GM23338 (cell line): ENCODE results near the gene COMMD2. TPM values are rescaled to one million over a fixed set of nuclear protein-coding genes. Genes with fewer than 3 reads are reported as not detected.

ENCODE experiments used
- ATAC-seq: fragments of 200-7000 bp; cut with Tn5 transposase; 3 replicates; pipeline ENCODE4 v1.9.1; 2020
- DNase-seq: peaks from one replicate; pipeline ENCODE4 v3.0.0-alpha.2; 2015; ENCODE audit warnings: low spot score
- H2AFZ ChIP-seq: fragments of 200-600 bp; sonication (generic); 2 replicates; pipeline ENCODE4 v1.8.0; 2016; ENCODE audit warnings: antibody characterized with exemption, mild to moderate bottlenecking, moderate library complexity
- H3F3A ChIP-seq: fragments of 200-600 bp; sonication (generic); replicated peaks from 2 replicates; pipeline ENCODE4 v1.8.0; 2017; ENCODE audit warnings: antibody characterized with exemption, mixed run types, low read depth
- H3K27ac ChIP-seq: fragments of 200-600 bp; sonication (generic); 2 replicates; pipeline ENCODE4 v1.6.1; 2016; ENCODE audit warnings: low read depth
- H3K27me3 ChIP-seq: fragments of 200-600 bp; sonication (generic); 2 replicates; pipeline ENCODE4 v1.8.0; 2016; ENCODE audit warnings: mild to moderate bottlenecking, mixed run types, moderate library complexity; ENCODE audit not compliant: insufficient read depth
- H3K36me3 ChIP-seq: fragments of 200-600 bp; sonication (generic); 2 replicates; pipeline ENCODE4 v1.8.0; 2016; ENCODE audit warnings: mild to moderate bottlenecking; ENCODE audit not compliant: insufficient read depth
- H3K4me1 ChIP-seq: fragments of 200-600 bp; sonication (generic); 2 replicates; pipeline ENCODE4 v1.8.0; 2016; ENCODE audit warnings: mild to moderate bottlenecking, moderate library complexity; ENCODE audit not compliant: insufficient read depth
- H3K4me2 ChIP-seq: fragments of 200-600 bp; sonication (generic); 2 replicates; pipeline ENCODE4 v1.7.1; 2017; ENCODE audit warnings: mixed run types
- H3K4me3 ChIP-seq: fragments of 200-600 bp; sonication (generic); 2 replicates; pipeline ENCODE4 v1.6.1; 2016; ENCODE audit warnings: mixed run types
- H3K79me2 ChIP-seq: fragments of 200-600 bp; sonication (generic); replicated peaks from 2 replicates; pipeline ENCODE4 v1.8.0; 2017; ENCODE audit warnings: mild to moderate bottlenecking; ENCODE audit not compliant: insufficient read depth
- H3K9me2 ChIP-seq: fragments of 200-600 bp; sonication (generic); 2 replicates; pipeline ENCODE4 v1.8.0; 2017; ENCODE audit not compliant: insufficient read depth
- H4K20me1 ChIP-seq: fragments of 200-600 bp; sonication (generic); replicated peaks from 2 replicates; pipeline ENCODE4 v1.8.0; 2017; ENCODE audit warnings: mild to moderate bottlenecking; ENCODE audit not compliant: insufficient read depth
- H3K27ac Mint-ChIP-seq: 2 replicates; pipeline ENCODE4 v1.8.0; 2020; ENCODE audit warnings: inconsistent platforms, mild to moderate bottlenecking, moderate library complexity, mixed read lengths
- H3K27me3 Mint-ChIP-seq: 3 replicates; pipeline ENCODE4 v1.8.0; 2022; ENCODE audit warnings: low read depth, mild to moderate bottlenecking, moderate library complexity, mixed read lengths, inconsistent platforms; ENCODE audit not compliant: insufficient read depth, poor library complexity
- H3K36me3 Mint-ChIP-seq: 3 replicates; pipeline ENCODE4 v1.8.0; 2021; ENCODE audit warnings: low read depth, mild to moderate bottlenecking, inconsistent platforms, moderate library complexity, mixed read lengths
- H3K4me1 Mint-ChIP-seq: 3 replicates; pipeline ENCODE4 v1.8.0; 2020; ENCODE audit warnings: mild to moderate bottlenecking, inconsistent platforms, mixed read lengths
- H3K4me3 Mint-ChIP-seq: 3 replicates; pipeline ENCODE4 v1.8.0; 2021; ENCODE audit warnings: moderate library complexity, mild to moderate bottlenecking, inconsistent platforms, mixed read lengths
- H3K9me3 Mint-ChIP-seq: 3 replicates; pipeline ENCODE4 v1.8.0; 2020; ENCODE audit warnings: moderate library complexity, mild to moderate bottlenecking, inconsistent platforms, mixed read lengths
- CREB1 ChIP-seq: fragments of 250-450 bp; sonication (Bioruptor Pico); IDR thresholded peaks from 2 replicates; pipeline ENCODE4 v1.5.0; 2020; ENCODE audit warnings: low read depth, mild to moderate bottlenecking, moderate library complexity
- EZH2 ChIP-seq: fragments of 200-600 bp; sonication (generic); IDR thresholded peaks from one replicate; pipeline ENCODE4 v1.8.0; 2017; ENCODE audit warnings: antibody characterized with exemption, mild to moderate bottlenecking, low read depth; ENCODE audit not compliant: unreplicated experiment
- EZH2phosphoT487 ChIP-seq: fragments of 200-600 bp; sonication (generic); IDR thresholded peaks from one replicate; pipeline ENCODE4 v1.8.1; 2018; ENCODE audit warnings: antibody characterized with exemption; ENCODE audit not compliant: unreplicated experiment
- NANOG ChIP-seq: IDR thresholded peaks from 2 replicates; pipeline ENCODE4 v1.6.1; 2016; ENCODE audit warnings: antibody characterized with exemption, borderline replicate concordance
- POLR2AphosphoS5 ChIP-seq: IDR thresholded peaks from 2 replicates; pipeline ENCODE4 v1.6.1; 2016; ENCODE audit warnings: antibody characterized with exemption, low read depth
- STAT1 ChIP-seq: IDR thresholded peaks from one replicate; pipeline ENCODE4 v1.6.1; 2016; ENCODE audit warnings: antibody characterized with exemption; ENCODE audit not compliant: unreplicated experiment
- ZNF114 ChIP-seq: fragments of 250-450 bp; sonication (Bioruptor Pico); IDR thresholded peaks from 2 replicates; pipeline ENCODE4 v1.5.0; 2020; ENCODE audit warnings: mild to moderate bottlenecking, moderate library complexity
- polyA plus RNA-seq: library from polyadenylated mRNA; unstranded; fragments of >200 nt; fragmentation: Nextera tagmentation; extraction: Ambion mirVana; gene quantifications from 2 replicates; pipeline ENCODE4 v1.2.1, GENCODE V29; 2016
- total RNA-seq: library from RNA; depleted of rRNA; stranded (reverse); fragments of >200 nt; shearing (Covaris generic); gene quantifications from 2 replicates; pipeline ENCODE4 v1.2.3, GENCODE V29; 2014
- TF ChIP-seq, protein P1 (sequence below): IDR thresholded peaks from 2 replicates; pipeline ENCODE4 v1.6.1; 2016; ENCODE audit warnings: antibody characterized with exemption
- TF ChIP-seq, protein P2 (sequence below), 2 experiments: fragments of 200-600 bp in 1 of 2; sonication (generic) in 1 of 2; conservative IDR thresholded peaks; 2 replicates each; pipeline versions ENCODE4 v1.5.1 to v1.6.1; 2016 to 2017; ENCODE audit warnings: antibody characterized with exemption in 2 of 2, low read depth in 2 of 2, mild to moderate bottlenecking in 2 of 2, moderate library complexity in 1 of 2
- TF ChIP-seq, protein P3 (sequence below): fragments of 250-450 bp; sonication (Bioruptor Pico); IDR thresholded peaks from 2 replicates; pipeline ENCODE4 v1.5.0; 2020; ENCODE audit warnings: mild to moderate bottlenecking, moderate library complexity

The COMMD2 gene
- total and polyA plus RNA-seq, 2 experiments from 2014 or later: 55.5 to 61.1 TPM

- DNase-seq (no peak), ATAC-seq (peak; percentile 45)
- no peaks in the 10 kb centered on the region for H3K79me2 ChIP-seq
- no peaks in the 10 kb centered on the region for H3K4me1 ChIP-seq
- H3K27ac Mint-ChIP-seq: no peak overlapping the region
- no peaks in the 10 kb centered on the region for H3K36me3 ChIP-seq
- peaks cover 4% of the 10 kb centered on the region; the same call in 2 of the 3 replicates for H3K4me1 Mint-ChIP-seq
- no peaks in the 10 kb centered on the region for H3K36me3 Mint-ChIP-seq
- no peak overlapping the region for H3K4me3 Mint-ChIP-seq
- H3K27ac ChIP-seq: no peak overlapping the region
- no peaks in the 10 kb centered on the region for H3K27me3 ChIP-seq
- no peaks in the 10 kb centered on the region for H3K9me2 ChIP-seq
- no peaks in the 10 kb centered on the region for H4K20me1 ChIP-seq
- no peak overlapping the region for H3K4me2 ChIP-seq
- no peak overlapping the region for H3K4me3 ChIP-seq
- peak overlapping the region; percentile 10; the same call in 1 of the 2 replicates for H2AFZ ChIP-seq
- TF ChIP-seq EZH2phosphoT487 (no peak), STAT1 (no peak), EZH2 (no peak), POLR2AphosphoS5 (no peak), CREB1 (CRISPR knock-in tag) (no peak), ZNF114 (CRISPR knock-in tag) (no peak)
- TF ChIP-seq, protein P1, sequence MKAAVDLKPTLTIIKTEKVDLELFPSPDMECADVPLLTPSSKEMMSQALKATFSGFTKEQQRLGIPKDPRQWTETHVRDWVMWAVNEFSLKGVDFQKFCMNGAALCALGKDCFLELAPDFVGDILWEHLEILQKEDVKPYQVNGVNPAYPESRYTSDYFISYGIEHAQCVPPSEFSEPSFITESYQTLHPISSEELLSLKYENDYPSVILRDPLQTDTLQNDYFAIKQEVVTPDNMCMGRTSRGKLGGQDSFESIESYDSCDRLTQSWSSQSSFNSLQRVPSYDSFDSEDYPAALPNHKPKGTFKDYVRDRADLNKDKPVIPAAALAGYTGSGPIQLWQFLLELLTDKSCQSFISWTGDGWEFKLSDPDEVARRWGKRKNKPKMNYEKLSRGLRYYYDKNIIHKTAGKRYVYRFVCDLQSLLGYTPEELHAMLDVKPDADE: no peak
- TF ChIP-seq, protein P2, sequence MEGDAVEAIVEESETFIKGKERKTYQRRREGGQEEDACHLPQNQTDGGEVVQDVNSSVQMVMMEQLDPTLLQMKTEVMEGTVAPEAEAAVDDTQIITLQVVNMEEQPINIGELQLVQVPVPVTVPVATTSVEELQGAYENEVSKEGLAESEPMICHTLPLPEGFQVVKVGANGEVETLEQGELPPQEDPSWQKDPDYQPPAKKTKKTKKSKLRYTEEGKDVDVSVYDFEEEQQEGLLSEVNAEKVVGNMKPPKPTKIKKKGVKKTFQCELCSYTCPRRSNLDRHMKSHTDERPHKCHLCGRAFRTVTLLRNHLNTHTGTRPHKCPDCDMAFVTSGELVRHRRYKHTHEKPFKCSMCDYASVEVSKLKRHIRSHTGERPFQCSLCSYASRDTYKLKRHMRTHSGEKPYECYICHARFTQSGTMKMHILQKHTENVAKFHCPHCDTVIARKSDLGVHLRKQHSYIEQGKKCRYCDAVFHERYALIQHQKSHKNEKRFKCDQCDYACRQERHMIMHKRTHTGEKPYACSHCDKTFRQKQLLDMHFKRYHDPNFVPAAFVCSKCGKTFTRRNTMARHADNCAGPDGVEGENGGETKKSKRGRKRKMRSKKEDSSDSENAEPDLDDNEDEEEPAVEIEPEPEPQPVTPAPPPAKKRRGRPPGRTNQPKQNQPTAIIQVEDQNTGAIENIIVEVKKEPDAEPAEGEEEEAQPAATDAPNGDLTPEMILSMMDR (conservative IDR thresholded peaks at IDR 0.05; ENCODE audit: low read depth in 2 of 2): no peak
- H3K27me3 Mint-ChIP-seq: no peaks in the 10 kb centered on the region
- no peaks in the 10 kb centered on the region for H3K9me3 Mint-ChIP-seq
- no peaks in the 10 kb centered on the region for H3F3A ChIP-seq
Observed at GRCh38 chr3:149713730-149714654, 38.3 kb downstream of the COMMD2 start.

DNA sequence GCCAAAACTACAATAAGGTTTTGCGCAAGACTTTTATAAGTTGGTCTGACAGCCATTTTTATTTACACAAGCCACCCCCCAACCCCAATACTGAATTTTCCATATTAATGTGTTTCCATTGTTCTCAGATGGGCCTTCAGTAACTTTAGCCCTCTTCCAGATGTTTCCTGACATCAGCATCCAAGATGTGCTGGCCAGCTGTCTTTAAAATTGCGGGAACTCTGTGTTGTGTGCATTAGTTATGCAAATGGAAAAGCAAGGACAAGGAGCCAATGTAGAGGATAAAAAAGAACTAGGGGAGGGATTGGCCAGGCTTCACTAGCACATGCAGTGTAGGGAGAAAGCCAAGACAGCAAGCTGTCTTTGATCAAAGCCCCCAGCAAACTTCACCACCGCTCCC is 45.4 kb downstream of the COMMD2 start:
- Histone ChIP-seq H3K9me2 (peaks cover 5% of the 10 kb centered on the region; the same call in 1 of the 2 replicates), H3F3A (no peaks in the 10 kb centered on the region), H3K36me3 (no peaks in the 10 kb centered on the region), H3K4me2 (peak overlapping the region; percentile 30), H3K79me2 (no peaks in the 10 kb centered on the region), H3K27ac (no peak overlapping the region; the same call in 1 of the 2 replicates), H2AFZ (no peak overlapping the region), H3K4me3 (no peak overlapping the region), H4K20me1 (no peaks in the 10 kb centered on the region), H3K4me1 (peaks cover 12% of the 10 kb centered on the region), H3K27me3 (no peaks in the 10 kb centered on the region)
- TF ChIP-seq CREB1 (CRISPR knock-in tag) (no peak), NANOG (peak; percentile 80)
- TF ChIP-seq, protein P3, sequence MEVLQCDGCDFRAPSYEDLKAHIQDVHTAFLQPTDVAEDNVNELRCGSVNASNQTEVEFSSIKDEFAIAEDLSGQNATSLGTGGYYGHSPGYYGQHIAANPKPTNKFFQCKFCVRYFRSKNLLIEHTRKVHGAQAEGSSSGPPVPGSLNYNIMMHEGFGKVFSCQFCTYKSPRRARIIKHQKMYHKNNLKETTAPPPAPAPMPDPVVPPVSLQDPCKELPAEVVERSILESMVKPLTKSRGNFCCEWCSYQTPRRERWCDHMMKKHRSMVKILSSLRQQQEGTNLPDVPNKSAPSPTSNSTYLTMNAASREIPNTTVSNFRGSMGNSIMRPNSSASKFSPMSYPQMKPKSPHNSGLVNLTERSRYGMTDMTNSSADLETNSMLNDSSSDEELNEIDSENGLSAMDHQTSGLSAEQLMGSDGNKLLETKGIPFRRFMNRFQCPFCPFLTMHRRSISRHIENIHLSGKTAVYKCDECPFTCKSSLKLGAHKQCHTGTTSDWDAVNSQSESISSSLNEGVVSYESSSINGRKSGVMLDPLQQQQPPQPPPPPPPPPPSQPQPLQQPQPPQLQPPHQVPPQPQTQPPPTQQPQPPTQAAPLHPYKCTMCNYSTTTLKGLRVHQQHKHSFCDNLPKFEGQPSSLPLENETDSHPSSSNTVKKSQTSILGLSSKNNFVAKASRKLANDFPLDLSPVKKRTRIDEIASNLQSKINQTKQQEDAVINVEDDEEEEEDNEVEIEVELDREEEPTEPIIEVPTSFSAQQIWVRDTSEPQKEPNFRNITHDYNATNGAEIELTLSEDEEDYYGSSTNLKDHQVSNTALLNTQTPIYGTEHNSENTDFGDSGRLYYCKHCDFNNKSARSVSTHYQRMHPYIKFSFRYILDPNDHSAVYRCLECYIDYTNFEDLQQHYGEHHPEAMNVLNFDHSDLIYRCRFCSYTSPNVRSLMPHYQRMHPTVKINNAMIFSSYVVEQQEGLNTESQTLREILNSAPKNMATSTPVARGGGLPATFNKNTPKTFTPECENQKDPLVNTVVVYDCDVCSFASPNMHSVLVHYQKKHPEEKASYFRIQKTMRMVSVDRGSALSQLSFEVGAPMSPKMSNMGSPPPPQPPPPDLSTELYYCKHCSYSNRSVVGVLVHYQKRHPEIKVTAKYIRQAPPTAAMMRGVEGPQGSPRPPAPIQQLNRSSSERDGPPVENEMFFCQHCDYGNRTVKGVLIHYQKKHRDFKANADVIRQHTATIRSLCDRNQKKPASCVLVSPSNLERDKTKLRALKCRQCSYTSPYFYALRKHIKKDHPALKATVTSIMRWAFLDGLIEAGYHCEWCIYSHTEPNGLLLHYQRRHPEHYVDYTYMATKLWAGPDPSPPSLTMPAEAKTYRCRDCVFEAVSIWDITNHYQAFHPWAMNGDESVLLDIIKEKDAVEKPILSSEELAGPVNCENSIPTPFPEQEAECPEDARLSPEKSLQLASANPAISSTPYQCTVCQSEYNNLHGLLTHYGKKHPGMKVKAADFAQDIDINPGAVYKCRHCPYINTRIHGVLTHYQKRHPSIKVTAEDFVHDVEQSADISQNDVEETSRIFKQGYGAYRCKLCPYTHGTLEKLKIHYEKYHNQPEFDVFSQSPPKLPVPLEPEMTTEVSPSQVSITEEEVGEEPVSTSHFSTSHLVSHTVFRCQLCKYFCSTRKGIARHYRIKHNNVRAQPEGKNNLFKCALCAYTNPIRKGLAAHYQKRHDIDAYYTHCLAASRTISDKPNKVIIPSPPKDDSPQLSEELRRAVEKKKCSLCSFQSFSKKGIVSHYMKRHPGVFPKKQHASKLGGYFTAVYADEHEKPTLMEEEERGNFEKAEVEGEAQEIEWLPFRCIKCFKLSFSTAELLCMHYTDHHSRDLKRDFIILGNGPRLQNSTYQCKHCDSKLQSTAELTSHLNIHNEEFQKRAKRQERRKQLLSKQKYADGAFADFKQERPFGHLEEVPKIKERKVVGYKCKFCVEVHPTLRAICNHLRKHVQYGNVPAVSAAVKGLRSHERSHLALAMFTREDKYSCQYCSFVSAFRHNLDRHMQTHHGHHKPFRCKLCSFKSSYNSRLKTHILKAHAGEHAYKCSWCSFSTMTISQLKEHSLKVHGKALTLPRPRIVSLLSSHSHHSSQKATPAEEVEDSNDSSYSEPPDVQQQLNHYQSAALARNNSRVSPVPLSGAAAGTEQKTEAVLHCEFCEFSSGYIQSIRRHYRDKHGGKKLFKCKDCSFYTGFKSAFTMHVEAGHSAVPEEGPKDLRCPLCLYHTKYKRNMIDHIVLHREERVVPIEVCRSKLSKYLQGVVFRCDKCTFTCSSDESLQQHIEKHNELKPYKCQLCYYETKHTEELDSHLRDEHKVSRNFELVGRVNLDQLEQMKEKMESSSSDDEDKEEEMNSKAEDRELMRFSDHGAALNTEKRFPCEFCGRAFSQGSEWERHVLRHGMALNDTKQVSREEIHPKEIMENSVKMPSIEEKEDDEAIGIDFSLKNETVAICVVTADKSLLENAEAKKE (CRISPR knock-in tag): no peak
- DNase-seq: peak; percentile 54
- H3K27me3 Mint-ChIP-seq: peaks cover 8% of the 10 kb centered on the region
- no peaks in the 10 kb centered on the region for H3K36me3 Mint-ChIP-seq
- H3K27ac Mint-ChIP-seq: no peak overlapping the region
- peaks cover 21% of the 10 kb centered on the region for H3K4me1 Mint-ChIP-seq
- H3K9me3 Mint-ChIP-seq: no peaks in the 10 kb centered on the region
- peak; percentile 78 for ATAC-seq
- H3K4me3 Mint-ChIP-seq: no peak overlapping the region
